Stimulated activated CD4-positive, alpha-beta T cell treated with anti-CD3 and anti-CD28 coated beads, TNF-alpha, amount 100 ng/mL, for 1 hour (primary cell): ENCODE results near the gene DHRS3.
A peak's percentile ranks its signal among the peaks of the same experiment; 100 is the strongest.

Source experiments
- DNase-seq, 3 donors: peaks; one replicate each; pipeline ENCODE4 v3.0.0-alpha.2; 2020; ENCODE audit warnings: low read depth in 3 of 3, low spot score in 1 of 3

Gene DHRS3

GRCh38 chr1:12640237-12640957 is 22.4 kb upstream of the DHRS3 start:
- DNase-seq, result no peak

DNA sequence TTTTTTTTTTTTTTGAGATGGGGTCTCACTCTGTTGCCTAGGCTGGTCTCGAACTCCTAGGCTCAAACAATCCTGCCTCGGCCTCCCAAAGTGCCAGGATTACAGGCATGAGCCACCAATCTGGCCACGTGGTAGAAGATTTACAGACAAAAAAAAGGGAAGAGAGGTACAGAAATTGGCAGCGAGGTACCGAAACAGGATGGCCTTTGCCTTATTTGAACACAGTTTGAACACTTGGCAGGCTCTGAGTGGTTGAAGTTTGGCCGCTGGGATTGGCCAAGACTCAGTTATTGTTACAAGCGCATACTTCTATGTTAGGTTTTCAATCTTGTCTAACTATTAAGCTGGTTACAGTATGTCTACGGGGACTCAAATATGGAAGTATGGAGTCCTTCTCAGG is 19.7 kb upstream of the DHRS3 start:
- no peak for DNase-seq

GRCh38 chr1:12636098-12636950 is 18.3 kb upstream of the DHRS3 start:
- DNase-seq, result no peak

GRCh38 chr1:12634696-12635202 is 16.7 kb upstream of the DHRS3 start:
- no peak for DNase-seq

DNA sequence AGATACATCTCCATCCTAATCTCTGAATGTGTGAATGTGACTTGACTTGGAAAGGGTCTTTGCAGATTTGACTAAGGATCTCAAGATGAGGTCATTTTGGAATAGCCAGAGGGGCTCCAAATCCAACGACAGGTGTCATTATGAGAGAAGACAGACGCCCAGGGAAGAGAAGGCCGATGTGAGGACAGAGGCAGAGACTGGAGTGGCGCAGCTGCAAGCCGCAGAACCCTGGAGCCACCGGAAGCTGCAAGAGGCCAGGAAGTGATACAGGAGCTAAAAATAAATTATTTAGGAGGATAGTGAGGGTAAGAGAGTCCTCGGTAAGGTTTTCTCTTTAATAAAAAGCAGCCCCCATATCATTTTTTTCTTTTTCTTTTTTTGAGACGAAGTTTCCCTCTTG is 16.1 kb upstream of the DHRS3 start:
- no peak for DNase-seq

DNA sequence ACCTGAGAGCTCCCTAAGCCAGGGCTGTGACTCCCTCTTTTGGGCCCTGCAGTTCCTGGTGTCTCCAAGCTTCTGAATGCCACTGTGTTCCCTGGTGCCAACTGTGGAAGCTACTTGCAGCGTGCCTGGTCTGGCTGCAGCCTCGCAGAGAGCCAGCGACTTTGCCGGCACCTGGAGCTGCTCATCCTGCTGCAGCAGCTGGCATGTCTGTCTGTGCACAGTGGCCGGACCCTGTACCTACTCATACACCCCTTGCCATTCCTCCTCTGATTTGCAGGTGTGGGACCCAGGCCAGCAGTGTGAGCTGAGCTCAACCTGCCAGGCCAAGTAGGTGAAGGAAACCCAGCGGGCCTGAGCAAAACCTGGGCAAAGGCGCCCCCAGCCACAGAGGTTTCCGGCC is 13.6 kb upstream of the DHRS3 start:
- no peak for DNase-seq

DNA sequence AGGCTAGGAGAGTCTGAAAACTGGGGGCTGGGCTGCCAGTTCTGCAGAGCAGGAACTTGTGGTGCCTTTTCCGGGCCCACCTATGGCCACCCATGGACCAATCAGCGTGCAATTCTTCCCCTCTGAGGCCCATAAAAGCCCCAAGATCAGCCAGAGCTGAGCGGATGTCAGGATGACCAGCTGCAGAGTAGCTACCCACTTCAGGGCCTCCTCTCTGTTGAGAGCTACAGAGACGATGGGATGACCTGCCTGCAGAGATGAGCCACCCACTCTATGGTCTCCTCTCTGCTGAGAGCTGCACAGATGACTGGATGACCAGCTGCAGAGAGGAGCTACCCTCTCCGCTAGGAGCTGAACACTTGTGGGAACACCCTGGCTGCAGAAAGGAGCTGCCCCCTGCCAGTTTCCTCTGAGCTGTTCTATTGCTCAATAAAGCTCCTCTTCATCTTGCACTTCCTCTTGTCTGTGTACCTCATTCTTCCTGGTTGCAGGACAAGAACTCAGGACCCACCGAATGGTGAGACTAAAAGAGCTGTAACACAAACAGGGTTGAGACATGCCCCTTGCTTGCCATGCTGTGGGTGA is 13.0 kb upstream of the DHRS3 start:
- no peak for DNase-seq

DNA sequence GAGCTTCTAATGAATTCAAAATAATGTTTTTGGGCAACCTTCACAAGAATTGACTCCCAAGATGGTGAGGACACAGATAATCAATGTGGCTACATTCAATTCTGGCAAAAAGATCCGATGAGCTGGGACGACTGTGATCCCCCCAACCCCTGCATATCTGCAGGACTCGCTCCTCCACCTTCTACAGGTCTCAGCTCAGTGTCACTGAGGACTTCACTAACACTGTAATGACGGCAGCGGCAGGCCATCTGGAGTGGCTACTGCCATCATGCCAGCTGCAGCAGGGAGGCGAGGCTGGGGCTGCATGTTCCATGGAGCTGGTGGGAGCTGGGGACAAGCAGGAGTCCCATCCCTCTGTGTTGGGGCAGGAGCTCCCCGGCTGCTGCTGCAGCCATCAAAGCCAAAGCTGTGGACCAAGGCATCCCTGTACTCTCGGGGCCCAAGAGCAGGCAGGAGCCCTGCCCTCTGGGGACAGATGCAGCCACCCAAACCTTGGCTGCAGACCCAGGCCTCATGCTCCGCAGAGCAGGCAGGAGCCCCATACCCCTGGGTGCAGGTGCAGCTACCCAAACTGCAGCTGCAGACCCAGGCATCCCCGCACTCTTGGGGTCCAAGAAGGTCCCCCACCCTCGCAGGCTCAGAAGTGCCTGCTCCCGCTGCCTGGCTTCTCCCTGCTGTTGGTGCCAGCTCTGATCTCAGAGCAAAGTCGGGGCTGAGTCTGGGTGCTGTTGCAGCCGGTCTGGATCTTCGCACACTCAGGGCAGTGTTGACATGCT is 12.2 kb upstream of the DHRS3 start:
- no peak for DNase-seq

DNA sequence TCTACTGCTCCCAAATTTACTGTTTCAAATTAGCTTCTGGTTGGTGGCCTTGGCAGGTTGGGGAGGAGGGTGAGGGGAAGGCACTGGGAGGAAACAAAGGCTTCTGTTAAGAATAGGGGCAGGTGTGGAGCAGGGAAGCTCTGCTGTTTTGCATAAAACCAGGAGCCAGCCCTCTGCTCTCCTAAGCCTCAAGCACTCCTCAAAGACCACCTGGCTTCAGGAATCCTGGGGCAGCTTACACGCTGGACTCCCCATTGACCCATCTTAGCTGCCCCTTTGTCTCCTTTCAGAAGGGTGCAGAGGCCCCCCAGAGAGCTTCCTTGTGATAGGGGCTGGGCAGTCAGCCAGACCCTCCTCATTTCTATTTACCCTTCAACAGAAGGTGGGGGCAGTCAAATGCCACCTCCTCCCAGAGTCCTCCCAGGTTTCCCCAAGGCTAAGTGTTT is 11.5 kb upstream of the DHRS3 start:
- DNase-seq, result no peak

DNA sequence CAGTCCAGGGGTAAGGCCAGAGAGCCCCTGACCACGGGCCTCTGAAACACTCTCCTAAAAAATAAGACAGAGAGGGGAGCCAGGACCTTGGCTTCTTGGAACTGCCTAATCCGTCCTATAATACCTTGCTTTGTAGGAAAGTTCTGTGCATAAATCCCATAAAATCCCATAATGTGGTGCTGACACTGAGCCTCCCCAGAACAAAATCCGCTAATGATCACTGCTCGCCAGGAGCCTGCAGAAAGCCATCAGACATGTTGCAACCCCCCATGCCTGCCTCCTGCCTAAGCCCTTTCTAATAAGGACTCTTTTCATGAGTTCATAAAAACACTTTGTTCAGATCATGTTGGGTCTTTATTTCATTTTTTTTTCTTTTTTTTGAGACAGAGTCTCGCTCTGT is 9.3 kb upstream of the DHRS3 start:
- no peak for DNase-seq

- DNase-seq, result no peak
Observed at GRCh38 chr1:12626888-12627287, 8.9 kb upstream of the DHRS3 start.

- no peak for DNase-seq
Observed at GRCh38 chr1:12625276-12625675, 7.3 kb upstream of the DHRS3 start.

DNA sequence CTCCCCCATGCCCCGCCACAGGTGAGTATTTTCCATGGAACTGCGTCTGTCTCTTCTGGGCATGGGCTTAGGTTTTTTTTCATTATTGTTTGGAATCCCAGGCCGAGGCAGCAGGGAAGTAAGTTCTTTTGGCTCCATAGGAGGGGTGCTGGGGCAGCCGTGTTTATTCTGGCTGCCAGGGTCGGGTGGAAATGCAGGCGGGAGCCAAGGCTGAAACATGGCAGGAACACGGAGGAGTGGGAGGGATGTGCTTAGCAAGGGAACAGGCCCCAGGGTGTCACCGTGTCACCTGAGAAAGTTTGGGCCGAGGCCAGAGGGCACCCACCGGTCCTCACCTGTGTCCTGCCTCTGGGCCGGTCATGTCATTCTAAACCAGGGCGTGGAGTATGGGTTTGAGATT is 4.5 kb upstream of the DHRS3 start:
- DNase-seq, result no peak

GRCh38 chr1:12621346-12622335 is 3.6 kb upstream of the DHRS3 start:
- no peak for DNase-seq

DNA sequence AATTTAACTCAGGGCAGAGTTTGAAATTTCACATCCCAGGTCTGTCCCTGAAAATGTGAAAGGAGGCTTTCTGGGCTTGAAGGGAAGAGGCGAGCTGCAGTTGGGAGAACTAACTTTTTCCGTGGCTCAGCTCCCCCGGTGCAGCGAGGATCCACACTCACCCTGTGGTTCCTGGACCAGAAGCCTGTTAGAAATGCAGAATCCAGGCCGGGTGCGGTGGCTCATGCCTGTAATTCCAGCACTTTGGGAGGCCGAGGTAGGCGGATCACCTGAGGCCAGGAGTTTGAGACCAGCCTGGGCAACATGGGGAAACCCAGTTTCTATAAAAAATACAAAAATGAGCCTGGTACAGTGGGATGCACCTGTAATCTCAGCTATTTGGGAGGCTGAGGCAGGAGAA is 2.9 kb upstream of the DHRS3 start:
- DNase-seq, result no peak

DNA sequence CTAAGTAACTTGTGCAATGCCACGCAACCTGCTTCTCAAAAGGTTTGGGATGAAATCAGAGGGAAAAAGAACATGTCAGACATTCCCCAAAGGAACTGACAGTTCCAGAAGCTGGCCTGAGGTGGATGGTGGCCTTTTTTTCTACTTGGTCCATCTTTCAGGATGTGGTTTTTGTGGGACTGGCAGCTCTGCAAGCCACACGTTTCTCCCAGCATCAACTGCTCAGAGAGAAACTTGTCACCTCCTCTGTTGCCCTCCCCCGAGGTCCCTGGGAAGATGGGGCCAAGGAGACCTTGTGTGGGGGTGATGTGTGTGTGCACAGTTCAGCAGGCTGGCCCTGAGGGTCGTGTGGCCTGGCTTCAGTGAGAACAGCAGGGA is 2.5 kb upstream of the DHRS3 start:
- no peak for DNase-seq

GRCh38 chr1:12619792-12620487 is 1.9 kb upstream of the DHRS3 start:
- DNase-seq, result peak; percentile 37 to 71 (median 58)

- peak in 2 of 3 donors; percentile 27 to 33 for DNase-seq
Observed at GRCh38 chr1:12618965-12619791, 1.2 kb upstream of the DHRS3 start.

DNA sequence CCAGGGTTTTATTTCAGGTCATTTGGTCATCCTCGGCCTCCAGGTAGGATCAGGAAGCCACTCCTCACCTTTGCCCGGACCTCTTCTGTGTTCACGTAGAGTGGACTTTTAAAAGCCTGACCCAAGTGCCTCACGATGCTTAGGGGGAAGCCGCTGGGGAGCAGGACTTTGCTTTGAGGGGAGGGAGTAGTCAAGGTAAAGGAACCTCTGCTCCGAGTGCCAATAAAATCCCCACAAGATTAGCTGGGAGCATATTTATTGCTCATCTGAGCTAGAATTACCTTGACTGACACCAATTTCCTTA is 603 bp upstream of the DHRS3 start:
- DNase-seq, result no peak
